Esophagus (tissue), 2 donors: ENCODE measurements around the gene GRAMD1B. TPM values are rescaled to one million over a fixed set of nuclear protein-coding genes. Genes with fewer than 3 reads are reported as not detected.
A peak's percentile ranks its signal among the peaks of the same experiment; 100 is the strongest.

ENCODE experiments used
- H3K27ac ChIP-seq, 2 donors: one replicate each; pipeline ENCODE4 v1.5.1; 2013; ENCODE audit warnings: low read depth in 2 of 2, mild to moderate bottlenecking in 2 of 2, inconsistent platforms in 1 of 2, low read length in 1 of 2, moderate library complexity in 1 of 2
- H3K27me3 ChIP-seq, 2 donors: one replicate each; pipeline ENCODE4 v1.6.1; 2013; ENCODE audit warnings: low read length in 2 of 2, control low read depth in 1 of 2, mild to moderate bottlenecking in 1 of 2; ENCODE audit not compliant: insufficient read depth in 2 of 2, control insufficient read depth in 1 of 2
- H3K36me3 ChIP-seq, 2 donors: one replicate each; pipeline ENCODE4 v1.6.1; 2013; ENCODE audit warnings: low read length in 1 of 2; ENCODE audit not compliant: control insufficient read depth in 2 of 2, insufficient read depth in 2 of 2
- H3K4me1 ChIP-seq, 2 donors: one replicate each; pipeline ENCODE4 v1.6.1; 2013; ENCODE audit warnings: low read length in 1 of 2; ENCODE audit not compliant: control insufficient read depth in 2 of 2, insufficient read depth in 2 of 2
- H3K4me3 ChIP-seq, 2 donors: one replicate each; pipeline ENCODE4 v1.5.1; 2013; ENCODE audit warnings: low read length in 2 of 2, mild to moderate bottlenecking in 2 of 2, low read depth in 1 of 2, moderate library complexity in 1 of 2
- H3K9me3 ChIP-seq, 2 donors: one replicate each; pipeline ENCODE4 v1.6.1; 2013; ENCODE audit warnings: mild to moderate bottlenecking in 2 of 2, low read depth in 1 of 2, low read length in 1 of 2, moderate library complexity in 1 of 2; ENCODE audit not compliant: control insufficient read depth in 2 of 2, insufficient read depth in 1 of 2
- WGBS, 2 donors: extraction: QIAGEN DNeasy Blood & Tissue Kit; methylation state at CpG; one replicate each; pipeline ENCODE4 v1.1.7; 2013; 5-methylcytosine and 5-hydroxymethylcytosine counted together
- polyA plus RNA-seq, 2 donors: library from polyadenylated mRNA; stranded (reverse); fragments of 200-250 nt; gene quantifications; one replicate each; pipeline ENCODE4 v1.2.3, GENCODE V29; 2013
- donor health status: healthy with polysubstance abuse.
- donor health status: Bipolar disorder and iron deficiency.

The GRAMD1B gene
- polyA plus RNA-seq = under 1 TPM; 0.26 to 0.37 TPM

GRCh38 chr11:123429913-123430720, at the start of gene GRAMD1B:
TSS of gene GRAMD1B (plus strand) at chr11:123430269. CDS start at chr11:123430793, 524 bp downstream.
- Histone ChIP-seq H3K9me3 (no peaks in the 10 kb centered on the region), H3K36me3 (no peaks in the 10 kb centered on the region), H3K4me3 (peak within 1 kb of the TSS; percentile 47 to 52), H3K27me3 (no peaks in the 10 kb centered on the region), H3K27ac (peak within 1 kb of the TSS; percentile 44 to 64), H3K4me1 (peaks cover 5 to 9% of the 10 kb centered on the region in 2 donors)
- WGBS, 2 donors = 1% methylated on average over 51 to 57 of the region's 57 CpGs

GRCh38 chr11:123381149-123381548, 48.9 kb upstream of the GRAMD1B start:
- H3K27ac ChIP-seq = no peak overlapping the region
- no peaks in the 10 kb centered on the region for H3K4me1 ChIP-seq
- H3K27me3 ChIP-seq = no peaks in the 10 kb centered on the region
- H3K9me3 ChIP-seq = no peaks in the 10 kb centered on the region
- 91 to 95% methylated on average over 5 of the region's 5 CpGs for WGBS, 2 donors
- no peak overlapping the region for H3K4me3 ChIP-seq
- H3K36me3 ChIP-seq = no peaks in the 10 kb centered on the region

- H3K4me1 ChIP-seq = no peaks in the 10 kb centered on the region
- H3K27me3 ChIP-seq = no peaks in the 10 kb centered on the region
- 64 to 66% methylated on average over 4 of the region's 4 CpGs for WGBS, 2 donors
- H3K4me3 ChIP-seq = no peak overlapping the region
- no peaks in the 10 kb centered on the region for H3K36me3 ChIP-seq
- no peaks in the 10 kb centered on the region for H3K9me3 ChIP-seq
- H3K27ac ChIP-seq = no peak overlapping the region
Observed at GRCh38 chr11:123381817-123382554, 48.1 kb upstream of the GRAMD1B start.

- 65 to 73% methylated on average over 3 of the region's 3 CpGs for WGBS, 2 donors
- no peaks in the 10 kb centered on the region for H3K4me1 ChIP-seq
Observed at GRCh38 chr11:123382555-123383074, 47.5 kb upstream of the GRAMD1B start.

GRCh38 chr11:123384116-123384515, 46.0 kb upstream of the GRAMD1B start:
- no peaks in the 10 kb centered on the region for H3K36me3 ChIP-seq
- H3K9me3 ChIP-seq = no peaks in the 10 kb centered on the region
- no peaks in the 10 kb centered on the region for H3K4me1 ChIP-seq
- no peaks in the 10 kb centered on the region for H3K27me3 ChIP-seq
- no peak overlapping the region for H3K4me3 ChIP-seq
- H3K27ac ChIP-seq = no peak overlapping the region

More at GRCh38 chr11:123382555-123383074, 47.5 kb upstream of the GRAMD1B start:
- Histone ChIP-seq H3K36me3 (no peaks in the 10 kb centered on the region), H3K27me3 (no peaks in the 10 kb centered on the region), H3K27ac (no peak overlapping the region), H3K4me3 (no peak overlapping the region), H3K9me3 (no peaks in the 10 kb centered on the region)

- no peaks in the 10 kb centered on the region for H3K36me3 ChIP-seq
- 61 to 68% methylated on average over 9 of the region's 9 CpGs for WGBS, 2 donors
Observed at GRCh38 chr11:123386796-123387510, 43.1 kb upstream of the GRAMD1B start.

GRCh38 chr11:123388640-123389039, 41.4 kb upstream of the GRAMD1B start:
- Histone ChIP-seq H3K36me3 (no peaks in the 10 kb centered on the region), H3K4me1 (no peaks in the 10 kb centered on the region), H3K9me3 (no peaks in the 10 kb centered on the region), H3K4me3 (no peak overlapping the region), H3K27ac (no peak overlapping the region), H3K27me3 (no peaks in the 10 kb centered on the region)
- 84 to 91% methylated on average over 4 of the region's 4 CpGs for WGBS, 2 donors

More at GRCh38 chr11:123386796-123387510, 43.1 kb upstream of the GRAMD1B start:
- Histone ChIP-seq H3K27me3 (no peaks in the 10 kb centered on the region), H3K4me1 (no peaks in the 10 kb centered on the region), H3K9me3 (no peaks in the 10 kb centered on the region), H3K4me3 (no peak overlapping the region), H3K27ac (no peak overlapping the region)

- WGBS, 2 donors = 82 to 88% methylated on average over 4 of the region's 4 CpGs
- H3K4me1 ChIP-seq = no peaks in the 10 kb centered on the region
- H3K9me3 ChIP-seq = no peaks in the 10 kb centered on the region
- no peaks in the 10 kb centered on the region for H3K27me3 ChIP-seq
- H3K36me3 ChIP-seq = no peaks in the 10 kb centered on the region
- H3K27ac ChIP-seq = no peak overlapping the region
- H3K4me3 ChIP-seq = no peak overlapping the region
Observed at GRCh38 chr11:123390146-123390545, 39.9 kb upstream of the GRAMD1B start.

- Histone ChIP-seq H3K4me3 (no peak overlapping the region), H3K9me3 (no peaks in the 10 kb centered on the region), H3K27me3 (no peaks in the 10 kb centered on the region), H3K36me3 (no peaks in the 10 kb centered on the region), H3K4me1 (no peaks in the 10 kb centered on the region), H3K27ac (no peak overlapping the region)
- WGBS, 2 donors = 71 to 80% methylated on average over 6 of the region's 6 CpGs
Observed at GRCh38 chr11:123391646-123392348, 38.3 kb upstream of the GRAMD1B start.
